Ascending aorta (tissue), 2 donors: ENCODE data around the gene SFI1. TPM values are rescaled to one million over a fixed set of nuclear protein-coding genes. Genes with fewer than 3 reads are reported as not detected.
A peak's percentile ranks its signal among the peaks of the same experiment; 100 is the strongest.

Experiments used
- DNase-seq, 2 donors: peaks; one replicate each; pipeline ENCODE4 v3.0.0-alpha.2; 2019; ENCODE audit warnings: low spot score in 2 of 2
- H3K27ac ChIP-seq, 2 donors: fragments of 200-600 bp; sonication (generic); one replicate each; pipeline ENCODE4 v1.5.1; 2016 to 2017; ENCODE audit warnings: mild to moderate bottlenecking in 1 of 2
- H3K27me3 ChIP-seq: fragments of 200-600 bp; sonication (generic); one replicate; pipeline ENCODE4 v1.5.1; 2017
- H3K36me3 ChIP-seq, 2 donors: fragments of 200-600 bp; sonication (generic); one replicate each; pipeline ENCODE4 v1.5.1; 2016
- H3K4me1 ChIP-seq, 2 donors: fragments of 200-600 bp; sonication (generic); one replicate each; pipeline ENCODE4 v1.5.1; 2016 to 2017; ENCODE audit warnings: mild to moderate bottlenecking in 1 of 2
- H3K4me3 ChIP-seq, 2 donors: fragments of 200-600 bp; sonication (generic); one replicate each; pipeline ENCODE4 v1.5.1; 2016 to 2017; ENCODE audit warnings: mild to moderate bottlenecking in 1 of 2
- H3K9me3 ChIP-seq, 2 donors: fragments of 200-600 bp; sonication (generic); one replicate each; pipeline ENCODE4 v1.5.1; 2016
- intact Hi-C: fragments of 100-400 bp; cut with DNase I; formaldehyde crosslinking; loops from one replicate; pipeline ENCODE4 v1.15.1; 2023
- total RNA-seq: library from RNA; depleted of rRNA; stranded (reverse); fragments of >200 nt; gene quantifications from one replicate; pipeline ENCODE4 v1.1.0, GENCODE V29; 2016
- TF ChIP-seq, protein P1 (sequence below), 3 experiments: fragments of 200-600 bp in 2 of 3; fragments of 450-650 bp in 1 of 3; sonication (generic) in 2 of 3; IDR thresholded peaks; one replicate each; pipeline ENCODE4 v1.5.1; 2016 to 2019; ENCODE audit warnings: antibody characterized with exemption in 3 of 3, mild to moderate bottlenecking in 1 of 3, moderate library complexity in 1 of 3

Gene SFI1, protein sequence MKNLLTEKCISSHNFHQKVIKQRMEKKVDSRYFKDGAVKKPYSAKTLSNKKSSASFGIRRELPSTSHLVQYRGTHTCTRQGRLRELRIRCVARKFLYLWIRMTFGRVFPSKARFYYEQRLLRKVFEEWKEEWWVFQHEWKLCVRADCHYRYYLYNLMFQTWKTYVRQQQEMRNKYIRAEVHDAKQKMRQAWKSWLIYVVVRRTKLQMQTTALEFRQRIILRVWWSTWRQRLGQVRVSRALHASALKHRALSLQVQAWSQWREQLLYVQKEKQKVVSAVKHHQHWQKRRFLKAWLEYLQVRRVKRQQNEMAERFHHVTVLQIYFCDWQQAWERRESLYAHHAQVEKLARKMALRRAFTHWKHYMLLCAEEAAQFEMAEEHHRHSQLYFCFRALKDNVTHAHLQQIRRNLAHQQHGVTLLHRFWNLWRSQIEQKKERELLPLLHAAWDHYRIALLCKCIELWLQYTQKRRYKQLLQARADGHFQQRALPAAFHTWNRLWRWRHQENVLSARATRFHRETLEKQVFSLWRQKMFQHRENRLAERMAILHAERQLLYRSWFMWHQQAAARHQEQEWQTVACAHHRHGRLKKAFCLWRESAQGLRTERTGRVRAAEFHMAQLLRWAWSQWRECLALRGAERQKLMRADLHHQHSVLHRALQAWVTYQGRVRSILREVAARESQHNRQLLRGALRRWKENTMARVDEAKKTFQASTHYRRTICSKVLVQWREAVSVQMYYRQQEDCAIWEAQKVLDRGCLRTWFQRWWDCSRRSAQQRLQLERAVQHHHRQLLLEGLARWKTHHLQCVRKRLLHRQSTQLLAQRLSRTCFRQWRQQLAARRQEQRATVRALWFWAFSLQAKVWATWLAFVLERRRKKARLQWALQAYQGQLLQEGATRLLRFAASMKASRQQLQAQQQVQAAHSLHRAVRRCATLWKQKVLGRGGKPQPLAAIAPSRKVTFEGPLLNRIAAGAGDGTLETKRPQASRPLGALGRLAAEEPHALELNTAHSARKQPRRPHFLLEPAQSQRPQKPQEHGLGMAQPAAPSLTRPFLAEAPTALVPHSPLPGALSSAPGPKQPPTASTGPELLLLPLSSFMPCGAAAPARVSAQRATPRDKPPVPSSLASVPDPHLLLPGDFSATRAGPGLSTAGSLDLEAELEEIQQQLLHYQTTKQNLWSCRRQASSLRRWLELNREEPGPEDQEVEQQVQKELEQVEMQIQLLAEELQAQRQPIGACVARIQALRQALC
- 31.0 TPM for total RNA-seq

DNA sequence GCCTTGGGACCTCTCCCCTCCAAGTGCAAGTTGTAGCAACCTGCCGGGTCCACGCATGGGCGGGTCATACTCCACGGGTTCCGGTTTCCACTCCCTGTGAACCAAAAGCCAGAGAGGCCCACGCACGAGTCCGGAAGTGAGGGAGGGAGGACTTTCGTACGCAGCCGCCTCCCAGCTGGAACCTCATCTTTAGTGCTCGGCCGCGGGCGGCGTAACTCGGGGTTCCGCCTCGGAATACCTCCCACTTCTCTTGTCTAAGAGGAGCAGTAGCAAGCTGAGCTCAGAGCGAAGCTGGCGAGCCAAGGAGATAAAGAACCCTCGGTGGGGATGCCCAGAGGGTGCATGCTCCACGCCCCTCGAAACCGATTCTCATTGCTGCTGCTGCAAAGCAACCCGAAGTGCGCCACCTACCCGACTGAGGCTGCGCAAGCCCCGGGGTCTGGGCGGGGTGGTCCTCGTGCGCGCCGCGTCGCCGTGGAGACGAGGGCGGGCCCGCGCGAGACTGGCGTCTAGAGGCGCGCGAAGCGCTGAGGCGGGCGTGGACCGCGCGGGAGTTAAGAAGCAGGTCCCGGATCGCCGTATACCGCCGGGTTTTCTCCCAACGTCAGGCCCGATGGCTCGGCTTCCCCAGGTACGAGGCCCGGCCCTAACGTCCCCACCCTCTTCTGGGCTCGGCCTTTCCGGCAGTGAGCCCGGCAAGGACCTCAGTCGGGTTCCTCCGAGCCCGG lies at the start of gene SFI1:
TSS of gene SFI1 (plus strand) at position 530 of the 728 bp plus-strand sequence. CDS start 11,749 bp downstream, outside the sequence.
- peak within 1 kb of the TSS; percentile 45 to 70 for H3K27ac ChIP-seq
- no peaks in the 10 kb centered on the region for H3K27me3 ChIP-seq
- peak; percentile 56 to 92 for DNase-seq
- H3K4me1 ChIP-seq = peaks cover 0 to 8% of the 10 kb centered on the region in 2 donors
- peak within 1 kb of the TSS; percentile 63 to 86 for H3K4me3 ChIP-seq
- TF ChIP-seq, protein P1, sequence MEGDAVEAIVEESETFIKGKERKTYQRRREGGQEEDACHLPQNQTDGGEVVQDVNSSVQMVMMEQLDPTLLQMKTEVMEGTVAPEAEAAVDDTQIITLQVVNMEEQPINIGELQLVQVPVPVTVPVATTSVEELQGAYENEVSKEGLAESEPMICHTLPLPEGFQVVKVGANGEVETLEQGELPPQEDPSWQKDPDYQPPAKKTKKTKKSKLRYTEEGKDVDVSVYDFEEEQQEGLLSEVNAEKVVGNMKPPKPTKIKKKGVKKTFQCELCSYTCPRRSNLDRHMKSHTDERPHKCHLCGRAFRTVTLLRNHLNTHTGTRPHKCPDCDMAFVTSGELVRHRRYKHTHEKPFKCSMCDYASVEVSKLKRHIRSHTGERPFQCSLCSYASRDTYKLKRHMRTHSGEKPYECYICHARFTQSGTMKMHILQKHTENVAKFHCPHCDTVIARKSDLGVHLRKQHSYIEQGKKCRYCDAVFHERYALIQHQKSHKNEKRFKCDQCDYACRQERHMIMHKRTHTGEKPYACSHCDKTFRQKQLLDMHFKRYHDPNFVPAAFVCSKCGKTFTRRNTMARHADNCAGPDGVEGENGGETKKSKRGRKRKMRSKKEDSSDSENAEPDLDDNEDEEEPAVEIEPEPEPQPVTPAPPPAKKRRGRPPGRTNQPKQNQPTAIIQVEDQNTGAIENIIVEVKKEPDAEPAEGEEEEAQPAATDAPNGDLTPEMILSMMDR (IDR thresholded peaks at IDR 0.05) = peak in 1 of 3 experiments; percentile 37
- H3K9me3 ChIP-seq = no peaks in the 10 kb centered on the region
- no peaks in the 10 kb centered on the region for H3K36me3 ChIP-seq
- intact Hi-C loops = loop anchor here (2.0 to 5.0 kb wide), 2 partner anchors 36 to 135 kb away; no protein-coding TSS in a partner anchor

DNA sequence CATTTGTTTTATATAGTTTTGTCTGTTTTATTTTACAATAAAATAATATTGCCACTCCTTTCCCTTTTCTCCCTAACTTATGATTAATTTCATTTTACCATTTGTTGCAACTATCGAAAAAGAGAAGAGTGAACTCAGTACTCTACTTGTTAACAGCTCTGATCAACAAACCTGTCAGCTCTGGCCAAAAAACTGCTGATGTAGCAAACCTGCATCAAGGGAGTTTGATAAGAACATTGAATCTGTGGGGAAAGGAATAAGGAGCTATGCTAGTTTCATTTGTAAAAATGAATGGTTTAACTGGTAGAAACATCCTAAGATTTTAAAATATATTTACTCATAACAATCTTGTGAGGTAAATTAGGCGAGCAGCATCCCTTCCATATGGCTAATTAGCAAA lies 49.6 kb upstream of the SFI1 start:
- Histone ChIP-seq H3K9me3 (no peaks in the 10 kb centered on the region), H3K27ac (no peak overlapping the region), H3K4me3 (no peak overlapping the region), H3K4me1 (no peaks in the 10 kb centered on the region), H3K27me3 (no peaks in the 10 kb centered on the region), H3K36me3 (peaks cover 52 to 59% of the 10 kb centered on the region in 2 donors)
- DNase-seq = no peak
- intact Hi-C loops = no loop called here
- TF ChIP-seq, protein P1 (IDR thresholded peaks at IDR 0.05) = no peak

DNA sequence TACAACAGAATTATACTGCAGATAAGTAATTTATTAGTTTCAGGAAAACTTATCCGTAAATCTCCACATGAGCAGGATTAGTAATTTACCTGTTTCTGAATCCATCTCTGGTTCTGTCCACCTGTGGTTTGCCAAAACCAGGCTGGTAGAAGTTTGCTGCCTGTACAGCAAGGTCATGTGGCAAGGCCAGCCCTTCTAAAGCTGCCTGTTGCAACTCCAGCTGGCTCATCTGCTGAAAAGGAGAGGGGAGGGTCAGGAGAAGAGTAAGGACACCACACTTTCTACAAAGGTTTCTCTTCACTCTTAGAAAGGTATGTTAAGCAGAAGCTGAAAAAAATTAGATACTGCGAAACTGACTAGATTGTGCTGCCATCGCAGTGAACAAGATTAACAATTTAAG lies 49.0 kb upstream of the SFI1 start:
- no peak for DNase-seq
- peaks cover 46 to 54% of the 10 kb centered on the region in 2 donors for H3K36me3 ChIP-seq
- TF ChIP-seq, protein P1 (IDR thresholded peaks at IDR 0.05) = no peak
- no peak overlapping the region for H3K27ac ChIP-seq
- H3K4me3 ChIP-seq = no peak overlapping the region
- H3K4me1 ChIP-seq = no peaks in the 10 kb centered on the region
- no peaks in the 10 kb centered on the region for H3K9me3 ChIP-seq
- H3K27me3 ChIP-seq = no peaks in the 10 kb centered on the region
- intact Hi-C loops = no loop called here

DNA sequence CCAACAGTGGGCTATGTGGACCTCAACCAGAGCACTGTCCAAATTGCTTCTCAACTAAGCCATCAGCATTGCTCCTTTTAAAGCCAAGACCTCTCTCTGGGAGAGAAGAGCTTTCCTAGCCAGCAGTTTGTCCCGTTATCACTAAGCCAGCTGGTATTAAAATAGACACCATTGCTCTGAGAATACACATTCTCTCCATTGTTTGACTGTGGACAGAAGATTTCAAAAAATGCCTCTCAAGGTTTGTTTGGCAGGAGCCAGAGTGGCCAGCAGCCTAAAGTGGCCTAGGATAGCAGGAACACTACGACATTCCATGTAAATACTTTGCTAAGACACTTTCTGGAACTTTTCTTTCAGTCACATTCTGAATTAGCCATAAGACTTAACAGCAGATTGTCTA lies 48.0 kb upstream of the SFI1 start:
- H3K27ac ChIP-seq = no peak overlapping the region
- TF ChIP-seq, protein P1 (IDR thresholded peaks at IDR 0.05) = no peak
- no peak for DNase-seq
- no peaks in the 10 kb centered on the region for H3K9me3 ChIP-seq
- H3K36me3 ChIP-seq = peaks cover 38 to 50% of the 10 kb centered on the region in 2 donors
- H3K27me3 ChIP-seq = no peaks in the 10 kb centered on the region
- no peaks in the 10 kb centered on the region for H3K4me1 ChIP-seq
- intact Hi-C loops = no loop called here
- no peak overlapping the region for H3K4me3 ChIP-seq

DNA sequence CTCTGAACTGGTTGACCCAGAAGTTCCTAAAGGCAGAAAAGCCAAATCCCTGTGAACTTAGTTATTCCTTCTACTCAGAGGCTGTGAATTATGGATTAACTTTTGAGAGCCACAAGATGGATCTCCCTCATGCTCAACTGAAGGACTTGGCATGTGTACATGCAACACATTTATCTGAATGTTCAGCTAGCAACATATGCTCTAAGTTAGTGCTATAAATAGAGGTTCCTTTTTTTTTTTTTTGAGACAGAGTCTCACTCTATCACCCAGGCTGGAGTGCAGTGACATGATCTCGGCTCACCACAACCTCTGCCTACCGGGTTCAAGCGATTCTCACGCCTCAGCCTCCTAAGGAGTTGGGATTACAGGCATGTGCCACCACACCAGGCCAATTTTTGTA lies 46.8 kb upstream of the SFI1 start:
- H3K9me3 ChIP-seq = no peaks in the 10 kb centered on the region
- intact Hi-C loops = no loop called here
- DNase-seq = no peak
- H3K36me3 ChIP-seq = peaks cover 37 to 50% of the 10 kb centered on the region in 2 donors
- H3K27me3 ChIP-seq = no peaks in the 10 kb centered on the region
- no peak overlapping the region for H3K4me3 ChIP-seq
- no peak overlapping the region for H3K27ac ChIP-seq
- TF ChIP-seq, protein P1 (IDR thresholded peaks at IDR 0.05) = no peak
- H3K4me1 ChIP-seq = no peaks in the 10 kb centered on the region
